Activated naive CD4-positive, alpha-beta T cell treated with anti-CD3 and anti-CD28 coated beads, Interleukin-2, amount 50 U/mL, for 16 hours (primary cell): Measurements from ENCODE around the gene PAK1IP1.
"Not testable (repeated sequence)": the region's sequence is repeated elsewhere in the genome, so short reads cannot be mapped to it uniquely, and the experiment has no call there.

Experiments used
- DNase-seq: peaks from one replicate; pipeline ENCODE4 v3.0.0-alpha.2; 2020

The PAK1IP1 gene

GRCh38 chr6:10745116-10745515 lies 50.3 kb downstream of the PAK1IP1 start:
- DNase-seq = no peak

DNA sequence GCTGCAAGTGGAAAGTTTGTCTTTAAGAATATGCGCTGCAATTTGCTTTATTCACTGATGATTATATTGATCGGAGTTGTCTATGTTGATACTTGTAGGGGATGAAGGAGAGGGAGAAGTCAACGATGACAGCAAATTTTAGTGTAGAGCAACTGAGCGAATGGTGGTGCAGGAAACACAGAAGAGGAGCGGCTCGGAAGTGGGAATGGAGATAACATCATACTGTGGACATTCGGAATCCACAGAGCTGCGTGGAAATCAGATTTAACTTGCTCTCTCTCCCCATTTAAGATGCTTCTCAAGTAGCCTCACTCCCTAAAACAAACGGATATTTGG lies 52.1 kb downstream of the PAK1IP1 start:
- DNase-seq = no peak

DNA sequence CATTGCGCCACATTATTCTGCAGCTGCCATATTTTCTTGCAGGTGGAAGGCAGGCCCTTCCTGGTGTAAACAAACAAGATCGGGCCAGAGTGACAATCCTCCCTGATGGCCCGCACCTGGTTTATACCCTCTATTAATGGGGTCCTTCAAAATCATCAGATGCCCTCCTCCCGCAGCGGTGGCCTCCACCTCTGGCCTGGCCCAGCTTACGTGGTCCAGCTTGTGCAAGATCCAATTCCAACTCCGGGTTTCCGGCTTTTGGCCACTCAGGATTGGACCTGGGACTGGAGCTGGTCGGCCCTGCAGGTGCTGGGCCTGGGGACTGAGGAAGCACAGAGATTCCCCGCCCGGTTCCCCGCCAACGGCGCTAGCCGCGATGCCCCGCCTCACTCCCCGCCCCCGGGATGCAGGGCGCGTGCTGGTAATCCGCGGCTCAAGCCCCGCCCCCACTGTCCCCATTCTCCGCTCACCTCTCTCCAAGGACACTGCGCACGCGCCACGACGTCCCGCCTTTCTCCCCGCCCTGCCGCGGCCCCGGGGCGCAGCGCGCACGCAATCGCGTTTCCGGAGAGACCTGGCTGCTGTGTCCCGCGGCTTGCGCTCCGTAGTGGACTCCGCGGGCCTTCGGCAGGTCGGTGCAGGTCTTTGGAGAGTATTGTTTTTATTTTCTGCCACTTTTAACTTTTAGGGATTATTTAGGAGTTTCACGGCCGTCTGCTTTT lies 52.6 kb downstream of the PAK1IP1 start, which contains the start of gene TMEM14B:
TSS of gene TMEM14B (plus strand) at position 555 of the 722 bp plus-strand sequence. CDS start 1,441 bp downstream, outside the sequence.
- DNase-seq = peak; percentile 100

DNA sequence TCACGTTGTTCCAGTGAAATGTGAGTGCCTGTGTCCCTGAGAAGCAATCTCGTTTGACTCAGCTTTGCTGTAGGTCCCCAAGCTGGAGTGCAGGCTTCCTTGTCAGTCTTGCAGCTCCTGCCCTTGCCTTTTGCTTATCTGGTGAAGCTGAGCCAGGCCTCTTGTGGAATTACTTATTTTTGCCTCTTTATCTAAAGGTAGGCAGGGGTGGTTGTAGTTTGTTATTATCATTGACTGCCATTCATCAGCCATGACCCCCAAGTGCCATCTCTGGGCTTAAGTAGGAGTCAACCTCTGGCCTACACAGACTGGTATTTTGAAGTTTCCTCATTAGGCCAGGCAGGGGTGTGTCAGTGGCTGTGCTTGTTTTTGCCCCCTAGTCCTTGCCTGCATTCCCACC lies 55.0 kb downstream of the PAK1IP1 start:
- no peak for DNase-seq

GRCh38 chr6:10750568-10750967 lies 55.8 kb downstream of the PAK1IP1 start:
- DNase-seq = not testable (repeated sequence)

GRCh38 chr6:10751757-10752156 lies 57.0 kb downstream of the PAK1IP1 start:
- not testable (repeated sequence) for DNase-seq

DNA sequence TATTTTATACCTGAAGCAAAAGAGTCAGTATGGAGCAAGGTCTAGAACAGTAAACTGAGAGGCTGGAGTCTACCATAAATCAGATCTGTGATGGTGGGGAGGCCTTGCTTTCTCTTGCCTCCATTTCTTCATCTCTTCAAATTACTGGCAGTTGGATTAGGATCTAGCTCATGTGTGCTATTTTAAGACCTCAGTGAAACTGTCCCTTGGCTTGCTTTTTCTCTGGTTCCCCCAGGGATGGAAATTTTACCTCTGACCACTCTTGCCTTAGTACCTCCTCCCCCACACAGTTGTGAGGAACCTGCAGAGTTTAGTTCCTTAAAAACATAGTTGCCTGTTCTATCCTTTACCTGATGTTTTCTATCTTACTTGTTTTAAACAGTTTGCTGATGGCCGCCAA lies 61.3 kb downstream of the PAK1IP1 start:
- no peak for DNase-seq
